HG03457 (cell line): ENCODE data around the gene POLD1.

Experiments
- ATAC-seq: cut with Tn5 transposase; IDR thresholded peaks from one replicate; pipeline ENCODE4 v1.9.1; 2021; ENCODE audit warnings: moderate number of reproducible peaks; ENCODE audit not compliant: unreplicated experiment

Gene POLD1

GRCh38 chr19:50365434-50366306 is 18.5 kb upstream of the POLD1 start, which contains the start of gene NAPSA:
NAPSA (minus strand) TSS chr19:50365639; CDS start chr19:50365621, 18 bp downstream.
- no peak for ATAC-seq

GRCh38 chr19:50368649-50369570 is 15.2 kb upstream of the POLD1 start:
- ATAC-seq, result peak; percentile 48

- no peak for ATAC-seq
These were observed 12.2 kb upstream of the POLD1 start for GRCh38 chr19:50371914-50372475.

- ATAC-seq, result peak; percentile 69
These were observed 7.7 kb upstream of the POLD1 start, which contains the start of gene NR1H2 for GRCh38 chr19:50376166-50377050. NR1H2 (plus strand) TSS chr19:50376457; CDS start chr19:50377606, 1,149 bp downstream.

- ATAC-seq, result no peak
These were observed 7.1 kb upstream of the POLD1 start for GRCh38 chr19:50377051-50377461.

- no peak for ATAC-seq
These were observed 6.6 kb upstream of the POLD1 start for GRCh38 chr19:50377517-50377916.

GRCh38 chr19:50378169-50378862 is 5.8 kb upstream of the POLD1 start:
- no peak for ATAC-seq

- ATAC-seq, result no peak
These were observed 5.3 kb upstream of the POLD1 start for GRCh38 chr19:50378863-50379236.

- ATAC-seq, result no peak
These were observed 4.5 kb upstream of the POLD1 start for GRCh38 chr19:50379602-50380001.

- ATAC-seq, result no peak
These were observed 4.0 kb upstream of the POLD1 start for GRCh38 chr19:50380137-50380536.

GRCh38 chr19:50380751-50381151 is 3.4 kb upstream of the POLD1 start:
- ATAC-seq, result no peak

- no peak for ATAC-seq
These were observed 2.0 kb upstream of the POLD1 start for GRCh38 chr19:50381881-50382729.

- ATAC-seq, result peak; percentile 1
These were observed 921 bp upstream of the POLD1 start for GRCh38 chr19:50383001-50383851.

- ATAC-seq, result peak; percentile 1
These were observed 763 bp downstream of the POLD1 start for GRCh38 chr19:50384685-50385535.

GRCh38 chr19:50387176-50387867 is 3.2 kb downstream of the POLD1 start:
- no peak for ATAC-seq

- no peak for ATAC-seq
These were observed 3.7 kb downstream of the POLD1 start for GRCh38 chr19:50387868-50388245.
